GM13977 (cell line): ENCODE measurements around the gene ZNF385A.

ENCODE experiments used
- DNase-seq: peaks from one replicate; pipeline ENCODE4 v3.0.0; 2012; ENCODE audit warnings: low spot score
- CTCF ChIP-seq: IDR thresholded peaks from 2 replicates; pipeline ENCODE4 v1.5.1; 2012; ENCODE audit warnings: mild to moderate bottlenecking, control low read depth; ENCODE audit not compliant: insufficient read depth; ENCODE audit errors: extremely low read depth, missing control alignments
- in situ Hi-C: fragments of 300-500 bp; cut with MboI; formaldehyde crosslinking; loops from one replicate; pipeline ENCODE4 v1.12.0; 2022; ENCODE audit warnings: low sequenced_read_pairs, low pct_unique_long_range_greater_than_20kb, mixed read lengths, inconsistent platforms; ENCODE audit not compliant: unreplicated experiment

Gene ZNF385A, protein sequence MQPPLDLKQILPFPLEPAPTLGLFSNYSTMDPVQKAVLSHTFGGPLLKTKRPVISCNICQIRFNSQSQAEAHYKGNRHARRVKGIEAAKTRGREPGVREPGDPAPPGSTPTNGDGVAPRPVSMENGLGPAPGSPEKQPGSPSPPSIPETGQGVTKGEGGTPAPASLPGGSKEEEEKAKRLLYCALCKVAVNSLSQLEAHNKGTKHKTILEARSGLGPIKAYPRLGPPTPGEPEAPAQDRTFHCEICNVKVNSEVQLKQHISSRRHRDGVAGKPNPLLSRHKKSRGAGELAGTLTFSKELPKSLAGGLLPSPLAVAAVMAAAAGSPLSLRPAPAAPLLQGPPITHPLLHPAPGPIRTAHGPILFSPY

DNA sequence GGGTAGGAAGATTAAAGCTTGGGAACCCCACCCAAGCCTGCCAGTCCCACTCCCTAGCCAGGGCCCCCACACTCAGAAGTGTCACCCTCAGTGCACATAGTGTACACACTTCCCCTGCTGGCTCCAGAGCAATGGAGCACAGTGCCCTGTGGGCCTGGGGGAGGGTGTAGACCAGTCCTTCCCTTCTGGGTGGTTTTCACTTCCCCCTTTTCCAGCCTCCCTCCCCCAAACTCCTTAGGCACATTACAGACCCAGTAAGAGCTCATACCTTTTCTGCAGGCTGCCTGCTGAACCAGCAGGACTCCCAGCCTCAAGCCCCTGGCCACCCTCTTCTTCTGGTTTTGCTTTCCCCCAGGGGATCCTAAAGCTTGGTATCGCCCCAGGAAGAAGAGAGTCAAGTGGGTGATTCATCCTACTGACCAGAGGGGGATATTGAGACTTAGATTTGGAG is at the start of gene ZNF385A:
Gene ZNF385A, minus strand, starts transcription at position 143 of the 451 bp plus-strand sequence. CDS start 219 bp downstream, outside the sequence.
- in situ Hi-C loops = no loop called here
- no peak for DNase-seq
- no peak for TF ChIP-seq CTCF

GRCh38 chr12:54432815-54433164 is 48.3 kb upstream of the ZNF385A start:
- no peak for TF ChIP-seq CTCF
- in situ Hi-C loops = no loop called here
- no peak for DNase-seq

DNA sequence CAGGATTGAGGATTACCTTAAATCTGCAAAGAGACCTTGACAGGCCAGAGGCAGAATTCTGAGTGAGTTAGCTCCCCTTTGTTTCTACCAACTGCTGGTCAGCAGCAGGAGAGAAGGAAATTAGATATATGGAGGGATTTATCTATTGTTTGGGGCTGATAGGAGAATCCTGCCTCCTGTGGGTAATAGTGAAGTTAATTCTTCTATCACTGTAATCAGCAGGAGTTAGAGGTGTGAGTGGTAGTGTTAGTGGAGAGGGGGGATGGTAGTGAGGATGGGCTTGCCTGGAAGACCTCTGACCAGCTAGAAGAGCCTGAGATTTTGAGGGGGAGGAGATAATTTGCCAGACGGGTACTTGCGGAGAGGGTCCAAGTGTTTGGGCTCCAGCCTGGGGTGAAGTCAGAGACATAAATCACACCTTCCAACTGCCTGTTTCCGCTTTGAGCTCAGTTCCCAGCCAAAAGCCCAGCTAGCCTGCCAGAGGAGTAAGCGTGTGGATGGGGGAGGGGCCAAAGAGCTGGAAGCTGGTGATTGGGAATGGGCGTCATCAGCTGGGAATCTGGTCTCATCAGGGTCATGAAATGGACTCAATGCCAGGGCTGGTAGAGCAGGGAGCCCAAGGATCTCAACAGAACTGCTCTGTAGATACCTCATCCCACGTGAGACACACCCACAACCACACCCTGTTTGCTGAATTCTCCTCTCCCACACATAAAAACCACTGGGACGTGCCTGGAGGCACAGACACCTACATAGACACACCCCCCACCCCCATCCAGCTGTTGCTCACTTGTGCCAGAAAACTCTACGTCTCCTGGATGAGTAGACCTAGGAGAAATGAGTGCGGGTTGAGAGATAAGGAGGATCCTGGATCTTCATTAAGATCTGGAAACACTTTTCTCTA is 47.6 kb upstream of the ZNF385A start:
- DNase-seq = no peak
- in situ Hi-C loops = no loop called here
- no peak for TF ChIP-seq CTCF

DNA sequence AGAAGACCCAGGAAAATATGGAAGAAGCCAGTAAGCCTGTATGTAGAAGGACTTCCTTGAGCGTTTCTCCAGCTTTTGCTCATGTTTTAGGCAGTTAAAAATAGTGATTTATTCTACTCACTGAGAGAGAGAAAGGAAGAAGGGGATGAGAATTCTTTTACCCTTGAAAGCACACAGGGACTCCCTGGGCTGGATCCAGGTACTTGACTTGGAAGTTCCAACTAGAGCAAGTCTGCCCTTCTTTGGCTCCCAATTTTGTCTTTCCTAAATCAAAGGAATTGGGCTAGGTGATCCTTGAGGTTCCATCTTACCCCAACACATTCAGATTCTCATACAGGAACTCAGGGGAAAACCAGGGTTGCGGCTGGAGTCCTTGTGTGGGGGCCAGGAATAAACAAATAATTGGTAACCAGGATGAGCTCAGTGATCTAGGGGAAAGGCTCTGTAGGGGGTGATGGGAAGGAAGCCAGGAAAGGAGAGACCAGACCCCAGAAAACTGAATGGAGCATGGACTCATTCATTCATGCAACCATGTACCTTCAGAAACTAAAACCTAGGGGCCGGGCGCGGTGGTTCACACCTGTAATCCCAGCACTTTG is 46.0 kb upstream of the ZNF385A start:
- in situ Hi-C loops = no loop called here
- DNase-seq = no peak
- TF ChIP-seq CTCF = no peak

DNA sequence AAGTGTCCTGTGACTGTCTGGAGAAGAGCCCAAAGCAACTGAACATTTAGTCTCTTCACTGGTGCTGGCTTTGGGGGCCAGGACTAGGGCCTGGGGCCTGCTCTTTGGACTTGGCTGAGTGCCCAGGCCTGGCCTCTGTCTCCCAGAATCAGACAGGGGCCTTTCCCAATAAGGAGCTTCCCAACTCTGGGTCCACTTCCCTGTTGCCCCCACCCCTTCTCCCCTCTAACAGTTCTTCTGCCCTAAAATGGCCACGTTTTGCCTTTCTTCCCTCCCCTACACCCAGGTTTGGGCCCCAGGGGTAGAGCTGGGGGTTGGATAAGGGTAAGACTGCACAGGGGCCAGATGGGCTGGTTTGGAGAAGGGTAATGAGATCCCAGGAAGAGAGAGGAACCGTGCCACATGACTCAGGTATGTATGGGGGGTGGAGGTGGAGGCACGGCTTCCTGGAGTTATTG is 44.5 kb upstream of the ZNF385A start:
- DNase-seq = no peak
- TF ChIP-seq CTCF = no peak
- in situ Hi-C loops = no loop called here
